Fibroblast of lung (primary cell): ENCODE results near the gene PPP3CB. TPM values are rescaled to one million over a fixed set of nuclear protein-coding genes. Genes with fewer than 3 reads are reported as not detected.

ENCODE experiments used
- DNase-seq, 2 donors: peaks; one replicate each; pipeline versions ENCODE4 v3.0.0 to v3.0.0-alpha.2; 2010; ENCODE audit warnings: low read depth in 2 of 2
- H2AFZ ChIP-seq: 2 replicates; pipeline ENCODE4 v1.5.1; 2012; ENCODE audit warnings: low read length, control low read depth, inconsistent platforms
- H3K27ac ChIP-seq: 2 replicates; pipeline ENCODE4 v1.5.1; 2011; ENCODE audit warnings: low read length, control low read depth; ENCODE audit not compliant: insufficient read depth
- H3K27me3 ChIP-seq: 2 replicates; pipeline ENCODE4 v1.5.1; 2011; ENCODE audit warnings: mild to moderate bottlenecking, low read length; ENCODE audit not compliant: control insufficient read depth, insufficient read depth
- H3K36me3 ChIP-seq: 2 replicates; pipeline ENCODE4 v1.5.1; 2011; ENCODE audit warnings: low read length; ENCODE audit not compliant: control insufficient read depth, insufficient read depth
- H3K4me1 ChIP-seq: 2 replicates; pipeline ENCODE4 v1.5.1; 2011; ENCODE audit warnings: low read length; ENCODE audit not compliant: control insufficient read depth, insufficient read depth; ENCODE audit errors: extremely low read depth
- H3K4me2 ChIP-seq: 2 replicates; pipeline ENCODE4 v1.5.1; 2011; ENCODE audit warnings: low read length, control low read depth; ENCODE audit not compliant: insufficient read depth; ENCODE audit errors: extremely low read depth
- H3K4me3 ChIP-seq, 4 experiments: fragments of 200-600 bp in 1 of 4; sonication (generic) in 1 of 4; replicated peaks in 1 of 4; 2 replicates each; pipeline ENCODE4 v1.5.1; 2011 to 2016; ENCODE audit warnings: low read length in 4 of 4, low read depth in 3 of 4, mild to moderate bottlenecking in 3 of 4, control low read depth in 2 of 4, inconsistent platforms in 1 of 4, mixed read lengths in 1 of 4; ENCODE audit not compliant: insufficient read depth in 1 of 4; ENCODE audit errors: control extremely low read depth in 1 of 4
- H3K79me2 ChIP-seq: 2 replicates; pipeline ENCODE4 v1.5.1; 2012; ENCODE audit warnings: mild to moderate bottlenecking, low read length, inconsistent platforms; ENCODE audit not compliant: control insufficient read depth, insufficient read depth
- H3K9ac ChIP-seq: 2 replicates; pipeline ENCODE4 v1.5.1; 2011; ENCODE audit warnings: mild to moderate bottlenecking, low read length, control low read depth; ENCODE audit not compliant: insufficient read depth
- H3K9me3 ChIP-seq: 2 replicates; pipeline ENCODE4 v1.5.1; 2012; ENCODE audit warnings: low read depth, low read length; ENCODE audit not compliant: control insufficient read depth, insufficient read depth
- H4K20me1 ChIP-seq: 2 replicates; pipeline ENCODE4 v1.5.1; 2011; ENCODE audit warnings: low read length; ENCODE audit not compliant: control insufficient read depth, insufficient read depth; ENCODE audit errors: extremely low read depth
- EZH2 ChIP-seq: IDR thresholded peaks from 2 replicates; pipeline ENCODE4 v1.5.1; 2012; ENCODE audit warnings: low read length, control low read depth, mild to moderate bottlenecking; ENCODE audit errors: missing control alignments
- polyA plus RNA-seq, 2 donors: library from polyadenylated mRNA; depleted of rRNA in 1 of 2; stranded (reverse) in 1 of 2; unstranded in 1 of 2; fragments of >200 nt; gene quantifications; 2 replicates each; pipeline ENCODE4 v1.2.1, GENCODE V29; 2011 to 2012; ENCODE audit warnings: missing spikeins in 1 of 2
- total RNA-seq: library from RNA; depleted of rRNA; stranded (reverse); fragments of >200 nt; gene quantifications from 2 replicates; pipeline ENCODE4 v1.2.1, GENCODE V29; 2014
- TF ChIP-seq, protein P1 (sequence below), 2 donors: IDR thresholded peaks in 1 of 2; conservative IDR thresholded peaks in 1 of 2; 1 replicate in 1 of 2; 2 replicates in 1 of 2; pipeline ENCODE4 v1.5.1; 2011 to 2012; ENCODE audit warnings: low read length in 2 of 2, control low read depth in 1 of 2, inconsistent platforms in 1 of 2, low read depth in 1 of 2, mild to moderate bottlenecking in 1 of 2

The PPP3CB gene
- total and polyA plus RNA-seq, 2 donors (not counting 1 experiment from before 2014, with no cell fraction given): 27.1 to 38.8 TPM

DNA sequence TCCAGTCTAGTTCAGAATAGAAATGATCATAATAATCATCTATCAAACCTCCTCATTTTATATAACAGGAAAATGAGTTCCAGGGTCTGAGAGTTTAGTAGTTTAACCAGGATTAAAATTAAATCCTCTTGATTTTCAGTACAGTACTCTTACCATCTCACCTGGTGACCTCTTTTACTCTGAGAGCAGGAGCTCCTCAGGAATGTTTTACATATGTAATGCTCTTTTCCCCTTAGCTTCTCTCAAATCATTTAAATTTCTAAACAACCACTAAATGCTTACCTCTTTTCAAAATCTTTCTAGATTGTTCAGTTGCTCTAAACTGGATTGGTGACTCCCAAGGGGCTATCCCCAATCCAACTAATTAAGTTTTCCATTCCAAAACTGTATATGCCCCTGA is 10.2 kb upstream of the PPP3CB start:
- Histone ChIP-seq H2AFZ (no peak overlapping the region), H3K27me3 (no peaks in the 10 kb centered on the region), H3K36me3 (peaks cover 3% of the 10 kb centered on the region), H3K4me2 (no peak overlapping the region), H3K79me2 (no peaks in the 10 kb centered on the region), H3K4me1 (peaks cover 3% of the 10 kb centered on the region), H3K27ac (no peak overlapping the region), H3K9me3 (no peaks in the 10 kb centered on the region), H3K4me3 (no peak overlapping the region), H4K20me1 (no peaks in the 10 kb centered on the region), H3K9ac (no peak overlapping the region)
- DNase-seq: no peak
- TF ChIP-seq EZH2: no peak
- TF ChIP-seq, protein P1, sequence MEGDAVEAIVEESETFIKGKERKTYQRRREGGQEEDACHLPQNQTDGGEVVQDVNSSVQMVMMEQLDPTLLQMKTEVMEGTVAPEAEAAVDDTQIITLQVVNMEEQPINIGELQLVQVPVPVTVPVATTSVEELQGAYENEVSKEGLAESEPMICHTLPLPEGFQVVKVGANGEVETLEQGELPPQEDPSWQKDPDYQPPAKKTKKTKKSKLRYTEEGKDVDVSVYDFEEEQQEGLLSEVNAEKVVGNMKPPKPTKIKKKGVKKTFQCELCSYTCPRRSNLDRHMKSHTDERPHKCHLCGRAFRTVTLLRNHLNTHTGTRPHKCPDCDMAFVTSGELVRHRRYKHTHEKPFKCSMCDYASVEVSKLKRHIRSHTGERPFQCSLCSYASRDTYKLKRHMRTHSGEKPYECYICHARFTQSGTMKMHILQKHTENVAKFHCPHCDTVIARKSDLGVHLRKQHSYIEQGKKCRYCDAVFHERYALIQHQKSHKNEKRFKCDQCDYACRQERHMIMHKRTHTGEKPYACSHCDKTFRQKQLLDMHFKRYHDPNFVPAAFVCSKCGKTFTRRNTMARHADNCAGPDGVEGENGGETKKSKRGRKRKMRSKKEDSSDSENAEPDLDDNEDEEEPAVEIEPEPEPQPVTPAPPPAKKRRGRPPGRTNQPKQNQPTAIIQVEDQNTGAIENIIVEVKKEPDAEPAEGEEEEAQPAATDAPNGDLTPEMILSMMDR (conservative IDR thresholded peaks at IDR 0.05 in 1 of 2, IDR thresholded peaks at IDR 0.05 in 1 of 2; ENCODE audit: low read depth in 1 of 2, low read length in 2 of 2): no peak

DNA sequence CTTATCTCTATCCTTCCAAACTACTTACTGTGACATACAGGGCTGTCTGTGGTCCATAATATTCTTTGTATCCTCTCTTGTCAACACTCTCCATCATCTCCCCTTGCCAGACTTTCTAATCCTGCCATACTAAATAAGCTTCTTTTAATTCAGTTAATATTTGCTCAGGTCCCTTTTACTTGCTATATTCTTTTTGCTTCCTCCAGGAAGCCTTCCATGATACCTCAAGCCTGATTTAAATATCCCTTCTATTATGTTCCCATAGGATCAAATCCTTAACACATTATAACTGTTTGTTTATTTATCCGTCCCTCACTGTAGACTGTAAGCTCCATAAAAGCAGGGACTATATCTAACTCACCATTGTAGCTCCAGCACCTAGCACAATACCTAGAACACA is 7.2 kb upstream of the PPP3CB start:
- TF ChIP-seq, protein P1 (conservative IDR thresholded peaks at IDR 0.05 in 1 of 2, IDR thresholded peaks at IDR 0.05 in 1 of 2; ENCODE audit: low read depth in 1 of 2, low read length in 2 of 2): no peak
- no peak for TF ChIP-seq EZH2
- Histone ChIP-seq H3K4me2 (no peak overlapping the region), H3K4me1 (peaks cover 3% of the 10 kb centered on the region), H3K27ac (no peak overlapping the region), H3K79me2 (no peaks in the 10 kb centered on the region), H3K9me3 (no peaks in the 10 kb centered on the region), H2AFZ (no peak overlapping the region), H3K4me3 (no peak overlapping the region), H3K9ac (no peak overlapping the region), H4K20me1 (no peaks in the 10 kb centered on the region), H3K27me3 (no peaks in the 10 kb centered on the region), H3K36me3 (peaks cover 3% of the 10 kb centered on the region)
- DNase-seq: no peak

DNA sequence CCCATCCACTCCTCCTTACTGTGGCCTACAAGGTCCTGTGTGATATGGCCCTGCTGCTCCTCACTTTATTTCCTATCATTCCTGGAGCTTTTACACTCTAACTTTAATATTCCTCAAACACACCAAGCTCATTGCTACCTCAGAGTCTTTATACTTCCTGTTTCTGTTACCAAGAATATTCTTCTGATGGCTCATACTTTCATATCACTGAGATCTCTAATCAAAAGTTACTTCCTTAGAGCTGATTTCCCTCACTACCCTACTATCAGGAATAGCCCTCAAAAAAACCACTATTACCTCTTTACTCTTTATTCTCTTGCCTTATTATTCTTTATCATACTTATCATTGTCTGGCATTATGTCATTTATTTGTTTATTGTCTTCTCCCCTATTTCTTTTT is 5.8 kb upstream of the PPP3CB start:
- no peaks in the 10 kb centered on the region for H3K27me3 ChIP-seq
- H3K4me2 ChIP-seq: no peak overlapping the region
- DNase-seq: no peak
- H3K27ac ChIP-seq: no peak overlapping the region
- peaks cover under 1% of the 10 kb centered on the region for H3K79me2 ChIP-seq
- H2AFZ ChIP-seq: no peak overlapping the region
- no peaks in the 10 kb centered on the region for H4K20me1 ChIP-seq
- H3K9me3 ChIP-seq: no peaks in the 10 kb centered on the region
- H3K4me1 ChIP-seq: peaks cover 6% of the 10 kb centered on the region
- H3K4me3 ChIP-seq: no peak overlapping the region
- peaks cover 3% of the 10 kb centered on the region for H3K36me3 ChIP-seq
- TF ChIP-seq, protein P1 (conservative IDR thresholded peaks at IDR 0.05 in 1 of 2, IDR thresholded peaks at IDR 0.05 in 1 of 2; ENCODE audit: low read depth in 1 of 2, low read length in 2 of 2): no peak
- no peak for TF ChIP-seq EZH2
- no peak overlapping the region for H3K9ac ChIP-seq
